Renal cortical epithelial cell (primary cell): Measurements from ENCODE around the gene ABHD8. TPM values are rescaled to one million over a fixed set of nuclear protein-coding genes. Genes with fewer than 3 reads are reported as not detected.

Experiments used
- DNase-seq: peaks from one replicate; pipeline ENCODE4 v3.0.0-alpha.2; 2011; ENCODE audit warnings: low read depth
- total RNA-seq: library from RNA; depleted of rRNA; stranded (reverse); fragments of >200 nt; gene quantifications from 2 replicates; pipeline ENCODE4 v1.2.3, GENCODE V29; 2014

The ABHD8 gene
- total RNA-seq = 11.8 and 19.4 TPM in 2 replicates

GRCh38 chr19:17303167-17303939, at the start of gene ABHD8:
TSS of gene ABHD8 (minus strand) at chr19:17303425. CDS start at chr19:17301616, 1,809 bp downstream.
- peak; percentile 87 for DNase-seq

- no peak for DNase-seq
Observed at GRCh38 chr19:17352608-17353280, 49.5 kb upstream of the ABHD8 start.

- DNase-seq = no peak
Observed at GRCh38 chr19:17351815-17352435, 48.7 kb upstream of the ABHD8 start.

- peak; percentile 23 for DNase-seq
Observed at GRCh38 chr19:17348700-17349099, 45.5 kb upstream of the ABHD8 start.

GRCh38 chr19:17347877-17348276, 44.7 kb upstream of the ABHD8 start:
- DNase-seq = no peak

- no peak for DNase-seq
Observed at GRCh38 chr19:17347361-17347760, 44.1 kb upstream of the ABHD8 start.

GRCh38 chr19:17346109-17346671, 43.0 kb upstream of the ABHD8 start:
- DNase-seq = peak; percentile 16

- no peak for DNase-seq
Observed at GRCh38 chr19:17341845-17342244, 38.6 kb upstream of the ABHD8 start.

GRCh38 chr19:17341386-17341785, 38.2 kb upstream of the ABHD8 start:
- no peak for DNase-seq

GRCh38 chr19:17340871-17341357, 37.7 kb upstream of the ABHD8 start:
- DNase-seq = no peak

GRCh38 chr19:17340302-17340870, 37.2 kb upstream of the ABHD8 start:
- DNase-seq = no peak

- DNase-seq = no peak
Observed at GRCh38 chr19:17339088-17339741, 36.0 kb upstream of the ABHD8 start.

GRCh38 chr19:17338433-17339078, 35.3 kb upstream of the ABHD8 start:
- DNase-seq = no peak

GRCh38 chr19:17337675-17338432, 34.6 kb upstream of the ABHD8 start:
- no peak for DNase-seq

- peak; percentile 98 for DNase-seq
Observed at GRCh38 chr19:17336872-17337674, 33.8 kb upstream of the ABHD8 start, which contains the start of gene GTPBP3. TSS of gene GTPBP3 (plus strand) at chr19:17337553. CDS start at chr19:17337612, 59 bp downstream.

- DNase-seq = no peak
Observed at GRCh38 chr19:17335575-17335974, 32.4 kb upstream of the ABHD8 start.

GRCh38 chr19:17334414-17335409, 31.5 kb upstream of the ABHD8 start, which contains the start of gene ANO8:
TSS of gene ANO8 (minus strand) at chr19:17334855. CDS start at chr19:17334670, 185 bp downstream.
- peak; percentile 87 for DNase-seq
